GM12878 (cell line): Measurements from ENCODE around the gene NPLOC4. TPM values are rescaled to one million over a fixed set of nuclear protein-coding genes. Genes with fewer than 3 reads are reported as not detected.
A peak's percentile ranks its signal among the peaks of the same experiment; 100 is the strongest.

Source experiments
- ATAC-seq: fragments of 200-7000 bp; cut with Tn5 transposase; 3 replicates; pipeline ENCODE4 v1.9.1; 2020; ENCODE audit warnings: mild to moderate bottlenecking, moderate library complexity
- BruUV-seq: library from RNA; stranded (reverse); fragments of 400-500 nt; replicated peaks from 2 replicates; lab custom pipeline; 2021; lab: Mats Ljungman, UMichigan
- CTCF ChIA-PET: fragments of 300-600 bp; sonication (Branson Sonifier 250); formaldehyde crosslinking; extraction: SDS; loops from one replicate; lab custom pipeline; 2021; ENCODE audit warnings: inconsistent platforms; lab: Yijun Ruan, JAX
- POLR2A ChIA-PET: fragments of 350-600 bp; formaldehyde crosslinking; extraction: SDS; loops from one replicate; lab custom pipeline; 2021; ENCODE audit warnings: inconsistent platforms; lab: Charles Lee
- RAD21 ChIA-PET: fragments of 300-600 bp; sonication (Branson Sonifier 250); formaldehyde crosslinking; loops from one replicate; lab custom pipeline; 2023; ENCODE audit warnings: antibody characterized with exemption; ENCODE audit not compliant: unreplicated experiment; lab: Charles Lee
- SMC1A ChIA-PET: fragments of 300-600 bp; sonication (Branson Sonifier 250); formaldehyde crosslinking; loops from one replicate; lab custom pipeline; 2023; ENCODE audit not compliant: unreplicated experiment, uncharacterized antibody; lab: Charles Lee
- DNase-seq: peaks from one replicate; pipeline ENCODE4 v3.0.0-alpha.2; 2011; ENCODE audit warnings: low read depth, low spot score
- FAIRE-seq: peaks from 3 replicates; lab custom pipeline; 2011; peaks lifted over from hg19 to GRCh38; lab: Jason Lieb, UNC
- H2AFZ ChIP-seq: 2 replicates; pipeline ENCODE4 v1.6.0; 2011; ENCODE audit warnings: low read depth, low read length, control low read depth; ENCODE audit not compliant: control insufficient read depth
- H3K27ac ChIP-seq: 2 replicates; pipeline ENCODE4 v1.5.1; 2011; ENCODE audit warnings: control low read depth; ENCODE audit not compliant: control insufficient read depth, insufficient read depth
- H3K27me3 ChIP-seq, 2 experiments: replicated peaks in 1 of 2; 2 replicates each; pipeline versions ENCODE4 v1.6.0 to v1.6.1; 2011; ENCODE audit warnings: low read length in 1 of 2; ENCODE audit not compliant: control insufficient read depth in 2 of 2, insufficient read depth in 2 of 2
- H3K36me3 ChIP-seq, 2 experiments: 2 replicates each; pipeline ENCODE4 v1.5.1; 2011; ENCODE audit warnings: low read length in 1 of 2; ENCODE audit not compliant: control insufficient read depth in 2 of 2, insufficient read depth in 2 of 2
- H3K4me1 ChIP-seq: 2 replicates; pipeline ENCODE4 v1.6.1; 2011; ENCODE audit warnings: mild to moderate bottlenecking, low read length, moderate library complexity, mixed read lengths; ENCODE audit not compliant: control insufficient read depth, insufficient read depth
- H3K4me2 ChIP-seq: 2 replicates; pipeline ENCODE4 v1.6.0; 2011; ENCODE audit warnings: control low read depth; ENCODE audit not compliant: control insufficient read depth, insufficient read depth
- H3K4me3 ChIP-seq: fragments of 200-600 bp; sonication (generic); 2 replicates; pipeline ENCODE4 v1.5.1; 2016
- H3K79me2 ChIP-seq: 2 replicates; pipeline ENCODE4 v1.6.0; 2011; ENCODE audit warnings: low read length; ENCODE audit not compliant: control insufficient read depth, insufficient read depth
- H3K9ac ChIP-seq: 2 replicates; pipeline ENCODE4 v1.8.0; 2011; ENCODE audit warnings: low read length, control low read depth, mixed read lengths; ENCODE audit not compliant: control insufficient read depth, insufficient read depth
- H3K9me3 ChIP-seq: replicated peaks from 3 replicates; pipeline ENCODE4 v1.5.1; 2011; ENCODE audit warnings: mild to moderate bottlenecking, low read length; ENCODE audit not compliant: control insufficient read depth, insufficient read depth
- H4K20me1 ChIP-seq: 2 replicates; pipeline ENCODE4 v1.6.0; 2011; ENCODE audit not compliant: control insufficient read depth, insufficient read depth
- ATF7 ChIP-seq: fragments of 450-650 bp; IDR thresholded peaks from 2 replicates; pipeline ENCODE4 v1.6.1; 2016; ENCODE audit warnings: low read depth, mild to moderate bottlenecking
- CREM ChIP-seq: IDR thresholded peaks from 2 replicates; pipeline ENCODE4 v1.6.1; 2014; ENCODE audit warnings: antibody characterized with exemption, low read depth
- DPF2 ChIP-seq: fragments of 450-650 bp; IDR thresholded peaks from 2 replicates; pipeline ENCODE4 v1.6.1; 2017; ENCODE audit warnings: mild to moderate bottlenecking
- RCOR1 ChIP-seq: conservative IDR thresholded peaks from 2 replicates; pipeline ENCODE4 v1.6.1; 2012; ENCODE audit warnings: low read depth, low read length, improper control_type of control experiment
- WRNIP1 ChIP-seq: IDR thresholded peaks from 2 replicates; pipeline ENCODE4 v1.6.1; 2011; ENCODE audit warnings: low read depth, low read length, improper control_type of control experiment, borderline replicate concordance
- ZBTB11 ChIP-seq: fragments of 450-650 bp; formaldehyde crosslinking; IDR thresholded peaks from 2 replicates; pipeline ENCODE4 v1.5.0; 2022; ENCODE audit warnings: mild to moderate bottlenecking, missing genetic modification characterization
- ZNF24 ChIP-seq: fragments of 450-650 bp; IDR thresholded peaks from 2 replicates; pipeline ENCODE4 v1.6.1; 2017; ENCODE audit warnings: antibody characterized with exemption, mild to moderate bottlenecking
- ZNF274 ChIP-seq: IDR thresholded peaks from one replicate; pipeline ENCODE4 v1.8.0; 2011; ENCODE audit not compliant: insufficient read length, insufficient read depth
- ZNF687 ChIP-seq: fragments of 450-650 bp; IDR thresholded peaks from 2 replicates; pipeline ENCODE4 v1.6.1; 2017; ENCODE audit warnings: mild to moderate bottlenecking, moderate library complexity
- WGBS: methylation state at CpG from one replicate; pipeline ENCODE4 v1.1.6; 2016; ENCODE audit warnings: low lambda C conversion rate; ENCODE audit not compliant: insufficient replicate concordance, insufficient coverage; ENCODE audit errors: missing lambda C conversion rate; 5-methylcytosine and 5-hydroxymethylcytosine counted together
- in situ Hi-C: fragments of 300-500 bp; cut with MboI; formaldehyde crosslinking; loops from 9 replicates; pipeline ENCODE4 v1.14.3; 2018; ENCODE audit warnings: mixed read lengths
- intact Hi-C: fragments of 100-400 bp; cut with micrococcal nuclease; formaldehyde crosslinking; loops from one replicate; pipeline ENCODE4 v1.14.2; 2022; ENCODE audit not compliant: unreplicated experiment
- polyA plus RNA-seq, 11 experiments: library from polyadenylated mRNA; depleted of rRNA in 4 of 11; unstranded in 6 of 11; stranded (reverse) in 5 of 11; fragments of >200 nt; fragmentation: Nextera tagmentation in 4 of 11; fragmentation: Illumina TruSeq in 1 of 11; extraction: Ambion mirVana in 4 of 11; extraction: Trizol in 1 of 11; gene quantifications; 1 replicate in 1 of 11; 2 replicates in 10 of 11; pipeline versions ENCODE4 v1.2.1 to v1.2.3, GENCODE V29; 2011 to 2016; ENCODE audit warnings: inconsistent platforms in 2 of 11, missing spikeins in 2 of 11, low read depth in 1 of 11
- total RNA-seq, 4 experiments: library from RNA; depleted of rRNA in 3 of 4; stranded (reverse); fragments of >200 nt in 3 of 4; fragmentation: Illumina TruSeq in 1 of 4; extraction: Trizol in 1 of 4; gene quantifications; 2 replicates each; pipeline versions ENCODE4 v1.2.1 to v1.2.3, GENCODE V29; 2013 to 2021

Gene NPLOC4
- total and polyA plus RNA-seq, 10 of the 15 experiments (the other 5 are each of a cell fraction or from before 2014, with no cell fraction given): 1.5 to 83.7 (median 45.8) TPM

GRCh38 chr17:81609541-81610311 lies 27.2 kb downstream of the NPLOC4 start:
- Histone ChIP-seq H4K20me1 (no peaks in the 10 kb centered on the region), H2AFZ (no peak overlapping the region), H3K27me3 (no peaks in the 10 kb centered on the region), H3K9ac (no peak overlapping the region), H3K27ac (no peak overlapping the region), H3K79me2 (no peaks in the 10 kb centered on the region; the same call in 1 of the 2 replicates), H3K4me1 (no peaks in the 10 kb centered on the region), H3K9me3 (no peaks in the 10 kb centered on the region), H3K4me2 (no peak overlapping the region), H3K36me3 (peaks cover 27 to 28% of the 10 kb centered on the region in 2 experiments), H3K4me3 (no peak overlapping the region)
- ChIA-PET POLR2A (no interaction called here), SMC1A (no interaction called here), CTCF (interaction anchor here (2.6 kb wide), 1 partner anchor 9 kb away, joined by 11 read pairs; no protein-coding TSS in a partner anchor), RAD21 (no interaction called here)
- no peak for DNase-seq
- in situ Hi-C loops (no loop called here), intact Hi-C loops (no loop called here)
- no peak for ATAC-seq
- no peak for FAIRE-seq
- TF ChIP-seq ZNF274 (no peak), RCOR1 (no peak), DPF2 (no peak), ZBTB11 (CRISPR knock-in tag) (no peak), CREM (no peak), ZNF687 (no peak), WRNIP1 (no peak), ATF7 (no peak), ZNF24 (no peak)
- WGBS: 95% methylated on average over 19 of the region's 19 CpGs
- TSS peak; percentile 38 for BruUV-seq
